A549 treated with CpdA at 1 μM for 4 hours (cell line): ENCODE measurements around the gene SMIM14. TPM values are rescaled to one million over a fixed set of nuclear protein-coding genes. Genes with fewer than 3 reads are reported as not detected.

ENCODE experiments used
- total RNA-seq: library from RNA; stranded (reverse); fragments of 200-300 nt; extraction: Qiagen RNA extraction; gene quantifications from 5 replicates; pipeline ENCODE4 v1.2.3, GENCODE V29; 2022; ENCODE audit warnings: low read depth

The SMIM14 gene
- total RNA-seq, result 16.0 to 19.8 TPM (median 17.4 TPM) in 5 replicates

DNA sequence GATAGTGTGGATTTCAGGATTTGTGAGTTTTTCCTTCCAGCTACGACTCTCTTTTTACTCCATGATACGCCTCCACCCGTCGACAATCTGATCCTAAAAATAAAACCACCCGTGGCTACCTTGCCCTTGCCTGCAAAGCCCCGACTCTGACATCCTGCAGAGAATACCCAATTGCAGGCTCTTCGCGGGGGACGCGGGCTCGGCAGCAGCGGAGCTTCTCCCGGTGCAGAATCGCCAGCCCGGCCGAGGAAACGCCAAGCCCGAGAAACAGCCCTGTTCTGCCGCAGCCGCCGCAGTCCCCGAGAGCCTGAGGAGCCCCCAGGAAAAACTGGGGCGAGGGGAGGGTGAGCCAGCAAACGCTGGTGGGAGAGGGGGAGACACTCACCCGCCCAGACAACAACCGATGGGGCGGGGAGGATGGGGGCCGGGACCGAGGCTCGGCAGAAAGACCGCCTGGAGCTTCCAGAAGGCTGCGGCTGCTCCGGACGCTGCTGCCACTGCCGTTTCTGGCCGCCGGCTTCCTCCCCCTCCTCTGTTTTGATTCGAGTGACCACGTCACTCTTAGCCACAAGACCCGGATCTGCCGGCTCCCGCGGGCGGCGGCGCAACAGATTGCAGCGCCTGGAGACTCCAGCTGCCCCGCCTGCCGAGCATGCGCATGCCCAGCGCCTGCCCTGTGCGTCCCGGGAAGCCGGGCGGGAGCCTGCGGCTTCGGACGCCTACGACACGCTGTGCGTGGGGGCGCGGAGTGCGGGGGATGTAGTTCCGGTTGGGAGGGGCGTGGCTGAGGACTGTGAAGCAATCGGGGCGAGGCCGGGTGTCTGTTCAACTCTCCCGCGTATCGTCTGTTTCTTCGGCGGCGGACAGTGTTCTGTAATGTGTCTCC is at the start of gene SMIM14:
Gene SMIM14, minus strand, starts transcription at position 512 of the 886 bp plus-strand sequence. CDS start 33,720 bp downstream, outside the sequence.

DNA sequence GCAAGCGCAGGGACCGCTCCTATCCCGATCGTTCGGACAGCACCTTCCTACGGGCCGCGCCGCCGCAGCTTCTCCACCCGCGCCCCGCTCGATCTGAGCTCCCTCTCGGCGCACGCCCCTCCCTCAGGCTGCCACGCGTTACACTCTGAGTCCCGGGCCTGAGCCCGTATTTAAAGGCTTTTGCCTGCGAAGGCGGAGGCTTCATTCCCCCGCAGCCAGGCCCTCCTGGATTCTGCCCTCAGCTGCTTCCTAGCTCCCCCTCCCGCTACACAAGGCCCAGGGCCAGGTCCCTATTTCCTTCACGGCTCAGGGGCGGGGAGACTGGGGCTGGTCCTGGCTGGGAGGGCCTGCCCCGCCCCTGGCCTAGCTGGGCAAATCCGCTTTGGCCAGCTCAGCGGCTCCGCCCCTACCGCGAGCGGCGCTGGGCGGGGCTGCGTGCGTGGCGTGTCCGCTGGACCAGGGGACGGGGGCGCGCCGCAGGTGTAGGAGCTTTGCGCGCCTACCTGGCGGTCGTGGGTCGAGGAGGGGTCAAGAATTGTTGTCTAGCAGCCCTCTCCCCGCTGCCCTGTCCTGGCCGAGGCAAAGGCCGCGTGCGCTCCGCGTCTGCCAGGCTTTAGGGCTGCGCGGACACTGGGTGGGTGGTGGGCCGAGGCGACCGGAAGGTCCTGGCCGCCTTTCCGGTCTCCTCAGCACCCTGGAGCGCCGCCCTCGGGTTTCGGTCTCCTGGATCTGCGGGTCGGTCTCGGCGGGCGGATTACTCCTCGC is 111.2 kb downstream of the SMIM14 start, which contains the start of gene UGDH:
Gene UGDH, minus strand, starts transcription at position 144 of the 765 bp plus-strand sequence. CDS start 5,927 bp downstream, outside the sequence.

Other genes starting within 250 kb of the SMIM14 start
- gene KLB, start 231.9 kb downstream of the SMIM14 start, total RNA-seq, result 0.07 to 0.13 TPM (median 0.09 TPM) in 5 replicates
- gene RPL9, start 179.9 kb downstream of the SMIM14 start, total RNA-seq, result 865 to 1,711 TPM (median 913 TPM) in 5 replicates
- gene LIAS, start 179.8 kb downstream of the SMIM14 start, total RNA-seq, result 10.5 to 13.3 TPM (median 11.2 TPM) in 5 replicates
- gene UGDH, start 111.4 kb downstream of the SMIM14 start, total RNA-seq, result 274 to 474 TPM (median 292 TPM) in 5 replicates
- gene UBE2K, start 59.3 kb upstream of the SMIM14 start, total RNA-seq, result 58.6 to 85.4 TPM (median 77.1 TPM) in 5 replicates